Pancreas (tissue), 10 donors: Measurements from ENCODE around the gene FILIP1L. TPM values are rescaled to one million over a fixed set of nuclear protein-coding genes. Genes with fewer than 3 reads are reported as not detected.

Experiments used
- ATAC-seq, 4 donors: fragments of 200-7000 bp; cut with Tn5 transposase; one replicate each; pipeline versions ENCODE4 v1.8.0 to v1.9.1; 2020; ENCODE audit warnings: mild to moderate bottlenecking in 4 of 4, moderate library complexity in 4 of 4
- DNase-seq, 6 donors: peaks; one replicate each; pipeline ENCODE4 v3.0.0-alpha.2; 2020
- FAIRE-seq: peaks from 2 replicates; lab custom pipeline; 2012; peaks lifted over from hg19 to GRCh38; lab: Jason Lieb, UNC
- H3K27ac ChIP-seq, 4 donors: fragments of 200-600 bp; sonication (generic); 1 replicate in 3 of 4; 2 replicates in 1 of 4; pipeline versions ENCODE4 v1.5.0 to v1.8.0; 2020
- H3K27me3 ChIP-seq, 4 donors: fragments of 200-600 bp; one replicate each; pipeline ENCODE4 v1.8.0; 2021
- H3K36me3 ChIP-seq, 3 donors: fragments of 200-600 bp; sonication (generic) in 1 of 3; one replicate each; pipeline versions ENCODE4 v1.5.0 to v1.8.0; 2020 to 2021
- H3K4me1 ChIP-seq, 3 donors: fragments of 200-600 bp; one replicate each; pipeline ENCODE4 v1.8.0; 2021
- H3K4me3 ChIP-seq, 4 donors: fragments of 200-600 bp; sonication (generic) in 2 of 4; one replicate each; pipeline versions ENCODE4 v1.5.0 to v1.8.0; 2020 to 2021
- H3K9me3 ChIP-seq, 4 donors: fragments of 200-600 bp; one replicate each; pipeline ENCODE4 v1.8.0; 2021
- WGBS, 2 donors: extraction: QIAGEN DNeasy Blood & Tissue Kit; methylation state at CpG; one replicate each; pipeline ENCODE4 v1.1.7; 2013; 5-methylcytosine and 5-hydroxymethylcytosine counted together
- intact Hi-C, 3 donors: fragments of 100-400 bp; cut with DNase I; formaldehyde crosslinking; loops; one replicate each; pipeline versions ENCODE4 v1.11.1 to v1.14.2; 2022
- polyA plus RNA-seq, 2 donors: library from polyadenylated mRNA; stranded (reverse); fragments of 200-250 nt; gene quantifications; one replicate each; pipeline ENCODE4 v1.2.3, GENCODE V29; 2013
- total RNA-seq, 6 donors: library from RNA; stranded (reverse); fragmentation: NEBNext Ultra II Directional in 4 of 6; extraction: Animal tissue kit (Norgen Biotek cat#: 25700) in 4 of 6; gene quantifications; one replicate each; pipeline versions ENCODE4 v1.2.1 to v1.2.4, GENCODE V29; 2021 to 2023
- TF ChIP-seq, protein P1 (sequence below), 4 donors: fragments of 200-600 bp; sonication (generic) in 3 of 4; IDR thresholded peaks; one replicate each; pipeline versions ENCODE4 v1.5.0 to v1.8.0; 2021; ENCODE audit warnings: antibody characterized with exemption in 4 of 4
- donor health status: healthy with polysubstance abuse.
- donor health status: DM: no; HTN: no; CAD: no; lungs with moderate emphysema.
- donor health status: DM: no; HTN: no; CAD: no.
- donor health status: control.
- donor health status: control.
- donor health status: Bipolar disorder and iron deficiency.
- donor health status: DM: yes; HTN: yes; CAD: no.
- donor health status: DM: no; HTN: no; CAD: no.
- donor health status: DM: no; HTN: no; CAD: no.
- donor health status: DM: yes; HTN: yes; CAD: no.

The FILIP1L gene
- total and polyA plus RNA-seq, 8 donors, result 12.5 to 37.7 (median 15.8) TPM

DNA sequence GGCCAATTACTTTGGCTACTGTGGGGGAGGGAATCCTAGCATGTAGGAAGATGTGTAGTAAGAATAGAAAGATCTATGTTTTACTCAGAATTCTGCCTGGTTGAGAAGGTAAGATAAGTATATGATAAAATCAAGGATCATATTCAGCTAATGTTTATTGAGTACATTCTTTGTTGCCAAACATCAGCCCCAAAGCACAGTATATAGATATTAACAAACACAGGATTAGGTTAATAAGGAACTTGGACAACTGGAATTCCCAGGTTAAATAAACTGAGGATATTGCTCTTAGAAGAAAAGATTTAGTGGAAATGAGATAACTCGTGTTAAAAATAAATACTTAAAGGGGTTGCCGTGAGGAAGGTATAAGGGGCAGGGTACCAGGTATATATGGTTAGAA is 129.6 kb downstream of the FILIP1L start:
- no peak for ATAC-seq
- Histone ChIP-seq H3K9me3 (no peaks in the 10 kb centered on the region), H3K27ac (no peak overlapping the region), H3K4me3 (no peak overlapping the region), H3K36me3 (no peaks in the 10 kb centered on the region), H3K4me1 (no peaks in the 10 kb centered on the region), H3K27me3 (no peaks in the 10 kb centered on the region)
- DNase-seq, result no peak
- TF ChIP-seq, protein P1, sequence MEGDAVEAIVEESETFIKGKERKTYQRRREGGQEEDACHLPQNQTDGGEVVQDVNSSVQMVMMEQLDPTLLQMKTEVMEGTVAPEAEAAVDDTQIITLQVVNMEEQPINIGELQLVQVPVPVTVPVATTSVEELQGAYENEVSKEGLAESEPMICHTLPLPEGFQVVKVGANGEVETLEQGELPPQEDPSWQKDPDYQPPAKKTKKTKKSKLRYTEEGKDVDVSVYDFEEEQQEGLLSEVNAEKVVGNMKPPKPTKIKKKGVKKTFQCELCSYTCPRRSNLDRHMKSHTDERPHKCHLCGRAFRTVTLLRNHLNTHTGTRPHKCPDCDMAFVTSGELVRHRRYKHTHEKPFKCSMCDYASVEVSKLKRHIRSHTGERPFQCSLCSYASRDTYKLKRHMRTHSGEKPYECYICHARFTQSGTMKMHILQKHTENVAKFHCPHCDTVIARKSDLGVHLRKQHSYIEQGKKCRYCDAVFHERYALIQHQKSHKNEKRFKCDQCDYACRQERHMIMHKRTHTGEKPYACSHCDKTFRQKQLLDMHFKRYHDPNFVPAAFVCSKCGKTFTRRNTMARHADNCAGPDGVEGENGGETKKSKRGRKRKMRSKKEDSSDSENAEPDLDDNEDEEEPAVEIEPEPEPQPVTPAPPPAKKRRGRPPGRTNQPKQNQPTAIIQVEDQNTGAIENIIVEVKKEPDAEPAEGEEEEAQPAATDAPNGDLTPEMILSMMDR (IDR thresholded peaks at IDR 0.05), result no peak
- no peak for FAIRE-seq
- intact Hi-C loops, result no loop called here
- 27 to 40% methylated on average over 2 of the region's 2 CpGs for WGBS, 2 donors

DNA sequence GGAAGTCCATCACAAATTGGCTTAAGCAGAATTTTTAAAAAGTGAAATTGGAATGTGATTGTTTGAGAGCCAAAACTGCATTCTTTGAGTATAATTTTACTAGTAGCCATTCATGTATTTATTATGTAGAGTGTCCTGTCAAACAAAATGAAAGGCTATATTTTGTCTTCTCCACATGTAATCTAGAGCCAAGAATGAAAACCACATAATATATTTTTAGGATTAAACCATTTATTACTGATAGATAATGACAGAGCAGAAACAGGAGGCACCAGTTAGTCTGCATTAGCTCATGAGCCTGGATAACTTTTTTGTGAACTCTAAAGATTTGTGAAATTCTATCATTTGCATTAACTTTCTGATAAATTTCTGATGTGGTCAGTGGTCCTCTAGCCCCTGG is 130.2 kb downstream of the FILIP1L start:
- Histone ChIP-seq H3K27me3 (no peaks in the 10 kb centered on the region), H3K4me1 (no peaks in the 10 kb centered on the region), H3K4me3 (no peak overlapping the region), H3K36me3 (no peaks in the 10 kb centered on the region), H3K9me3 (no peaks in the 10 kb centered on the region), H3K27ac (no peak overlapping the region)
- intact Hi-C loops, result no loop called here
- FAIRE-seq, result no peak
- no peak for ATAC-seq
- TF ChIP-seq, protein P1 (IDR thresholded peaks at IDR 0.05), result no peak
- no peak for DNase-seq

- FAIRE-seq (no peak), DNase-seq (no peak), ATAC-seq (no peak)
- Histone ChIP-seq H3K36me3 (no peaks in the 10 kb centered on the region), H3K4me3 (no peak overlapping the region), H3K9me3 (no peaks in the 10 kb centered on the region), H3K4me1 (no peaks in the 10 kb centered on the region), H3K27ac (no peak overlapping the region), H3K27me3 (no peaks in the 10 kb centered on the region)
- WGBS, 2 donors, result 94 to 99% methylated on average over 2 of the region's 2 CpGs
- intact Hi-C loops, result no loop called here
- TF ChIP-seq, protein P1 (IDR thresholded peaks at IDR 0.05), result no peak
These were observed 131.7 kb downstream of the FILIP1L start for GRCh38 chr3:99982650-99983049.

- intact Hi-C loops, result no loop called here
- Histone ChIP-seq H3K36me3 (no peaks in the 10 kb centered on the region), H3K4me1 (no peaks in the 10 kb centered on the region), H3K27ac (no peak overlapping the region), H3K4me3 (no peak overlapping the region), H3K27me3 (no peaks in the 10 kb centered on the region), H3K9me3 (no peaks in the 10 kb centered on the region)
- FAIRE-seq (no peak), DNase-seq (no peak), ATAC-seq (no peak)
- WGBS, 2 donors, result 99 to 100% methylated on average over 1 of the region's 1 CpG
- TF ChIP-seq, protein P1 (IDR thresholded peaks at IDR 0.05), result no peak
These were observed 133.2 kb downstream of the FILIP1L start for GRCh38 chr3:99981138-99981537.

GRCh38 chr3:99980606-99981005 is 133.7 kb downstream of the FILIP1L start:
- TF ChIP-seq, protein P1 (IDR thresholded peaks at IDR 0.05), result no peak
- no peak overlapping the region for H3K4me3 ChIP-seq
- H3K27ac ChIP-seq, result no peak overlapping the region
- FAIRE-seq (no peak), ATAC-seq (no peak), DNase-seq (no peak)
- no peaks in the 10 kb centered on the region for H3K9me3 ChIP-seq
- WGBS, 2 donors, result 93 to 96% methylated on average over 3 of the region's 3 CpGs
- intact Hi-C loops, result no loop called here
- no peaks in the 10 kb centered on the region for H3K27me3 ChIP-seq
- H3K36me3 ChIP-seq, result no peaks in the 10 kb centered on the region
- no peaks in the 10 kb centered on the region for H3K4me1 ChIP-seq
